Measurements from ENCODE around the gene OPRL1.

OPRL1 gene

GRCh38 chr20:64080013-64080812, at the start of gene OPRL1:
OPRL1 (plus strand) TSS chr20:64080082; CDS start chr20:64092721, 12,639 bp downstream.
- no peak for DNase-seq

GRCh38 chr20:64030371-64031134, 49.3 kb upstream of the OPRL1 start:
- DNase-seq: no peak

- DNase-seq: no peak
Observed at GRCh38 chr20:64031822-64032314, 48.0 kb upstream of the OPRL1 start.

- DNase-seq: no peak
Observed at GRCh38 chr20:64032706-64033624, 46.9 kb upstream of the OPRL1 start.

- no peak for DNase-seq
Observed at GRCh38 chr20:64033981-64034493, 45.8 kb upstream of the OPRL1 start.

GRCh38 chr20:64035066-64035932, 44.6 kb upstream of the OPRL1 start:
- no peak for DNase-seq

- DNase-seq: no peak
Observed at GRCh38 chr20:64035933-64036345, 43.9 kb upstream of the OPRL1 start, which contains the start of gene C20orf204. C20orf204 (plus strand) TSS chr20:64036182; CDS start chr20:64036324, 142 bp downstream.

- no peak for DNase-seq
Observed at GRCh38 chr20:64036346-64037198, 43.3 kb upstream of the OPRL1 start.

GRCh38 chr20:64037199-64037497, 42.7 kb upstream of the OPRL1 start:
- DNase-seq: no peak

GRCh38 chr20:64037498-64038213, 42.2 kb upstream of the OPRL1 start:
- DNase-seq: no peak

- DNase-seq: no peak
Observed at GRCh38 chr20:64038224-64038564, 41.7 kb upstream of the OPRL1 start.

- DNase-seq: peak; percentile 76
Observed at GRCh38 chr20:64038565-64039292, 41.2 kb upstream of the OPRL1 start.

GRCh38 chr20:64039293-64040160, 40.4 kb upstream of the OPRL1 start:
- DNase-seq: no peak

- DNase-seq: no peak
Observed at GRCh38 chr20:64040231-64041039, 39.4 kb upstream of the OPRL1 start.

GRCh38 chr20:64041040-64041780, 38.7 kb upstream of the OPRL1 start:
- DNase-seq: no peak

- no peak for DNase-seq
Observed at GRCh38 chr20:64041781-64042053, 38.2 kb upstream of the OPRL1 start.

All from EL (cell line).